GM23338 (cell line): ENCODE data around the gene PSMC4.

Source experiments
- EZH2 ChIP-seq: fragments of 200-600 bp; sonication (generic); IDR thresholded peaks from one replicate; pipeline ENCODE4 v1.8.0; 2017; ENCODE audit warnings: antibody characterized with exemption, mild to moderate bottlenecking, low read depth; ENCODE audit not compliant: unreplicated experiment
- EZH2phosphoT487 ChIP-seq: fragments of 200-600 bp; sonication (generic); IDR thresholded peaks from one replicate; pipeline ENCODE4 v1.8.1; 2018; ENCODE audit warnings: antibody characterized with exemption; ENCODE audit not compliant: unreplicated experiment
- JUNB ChIP-seq: IDR thresholded peaks from one replicate; pipeline ENCODE4 v1.6.1; 2016; ENCODE audit warnings: antibody characterized with exemption; ENCODE audit not compliant: unreplicated experiment
- NANOG ChIP-seq: IDR thresholded peaks from 2 replicates; pipeline ENCODE4 v1.6.1; 2016; ENCODE audit warnings: antibody characterized with exemption, borderline replicate concordance
- POLR2AphosphoS5 ChIP-seq: IDR thresholded peaks from 2 replicates; pipeline ENCODE4 v1.6.1; 2016; ENCODE audit warnings: antibody characterized with exemption, low read depth
- STAT1 ChIP-seq: IDR thresholded peaks from one replicate; pipeline ENCODE4 v1.6.1; 2016; ENCODE audit warnings: antibody characterized with exemption; ENCODE audit not compliant: unreplicated experiment
- ZNF114 ChIP-seq: fragments of 250-450 bp; sonication (Bioruptor Pico); IDR thresholded peaks from 2 replicates; pipeline ENCODE4 v1.5.0; 2020; ENCODE audit warnings: mild to moderate bottlenecking, moderate library complexity
- ZNF331 ChIP-seq: fragments of 250-450 bp; sonication (Bioruptor Pico); IDR thresholded peaks from 2 replicates; pipeline ENCODE4 v1.5.0; 2020; ENCODE audit warnings: low read depth, mild to moderate bottlenecking, moderate library complexity
- TF ChIP-seq, protein P1 (sequence below), 2 experiments: fragments of 200-600 bp in 1 of 2; sonication (generic) in 1 of 2; conservative IDR thresholded peaks; 2 replicates each; pipeline versions ENCODE4 v1.5.1 to v1.6.1; 2016 to 2017; ENCODE audit warnings: antibody characterized with exemption in 2 of 2, low read depth in 2 of 2, mild to moderate bottlenecking in 2 of 2, moderate library complexity in 1 of 2
- TF ChIP-seq, protein P2 (sequence below): IDR thresholded peaks from one replicate; pipeline ENCODE4 v1.6.1; 2018; ENCODE audit warnings: antibody characterized with exemption; ENCODE audit not compliant: unreplicated experiment
- TF ChIP-seq, protein P3 (sequence below): IDR thresholded peaks from 2 replicates; pipeline ENCODE4 v1.6.1; 2016; ENCODE audit warnings: antibody characterized with exemption

DNA sequence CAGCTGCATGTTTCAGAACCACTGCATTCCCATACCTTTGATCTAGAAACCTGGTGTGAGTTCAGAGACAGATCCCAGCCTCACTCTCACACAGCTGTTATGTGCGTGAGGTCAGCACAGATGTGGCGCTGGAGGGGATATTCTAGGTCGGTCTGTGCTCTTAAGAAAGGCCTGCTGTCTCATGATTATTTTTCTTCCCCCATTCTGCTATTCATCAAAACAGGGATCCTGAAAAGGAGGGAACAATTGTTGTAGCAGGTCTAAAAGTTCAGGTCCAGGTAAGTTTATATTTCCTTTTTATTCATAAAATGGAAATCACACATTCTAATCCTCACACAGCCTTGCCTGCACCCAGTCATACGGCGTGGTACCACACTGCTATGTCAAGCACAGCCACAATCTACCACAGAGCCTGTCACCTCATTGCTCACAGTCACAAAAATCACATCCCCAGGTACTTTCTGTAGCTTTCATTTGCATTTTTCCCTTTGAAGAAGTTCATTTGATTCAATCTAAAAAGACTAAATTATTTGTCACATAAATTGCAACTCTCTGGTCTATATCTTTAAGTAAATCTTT, 26.8 kb downstream of the PSMC4 start:
- TF ChIP-seq ZNF331 (CRISPR knock-in tag) (no peak), EZH2 (no peak), STAT1 (no peak), POLR2AphosphoS5 (no peak), EZH2phosphoT487 (no peak), JUNB (no peak), NANOG (no peak), ZNF114 (CRISPR knock-in tag) (no peak)
- TF ChIP-seq, protein P1, sequence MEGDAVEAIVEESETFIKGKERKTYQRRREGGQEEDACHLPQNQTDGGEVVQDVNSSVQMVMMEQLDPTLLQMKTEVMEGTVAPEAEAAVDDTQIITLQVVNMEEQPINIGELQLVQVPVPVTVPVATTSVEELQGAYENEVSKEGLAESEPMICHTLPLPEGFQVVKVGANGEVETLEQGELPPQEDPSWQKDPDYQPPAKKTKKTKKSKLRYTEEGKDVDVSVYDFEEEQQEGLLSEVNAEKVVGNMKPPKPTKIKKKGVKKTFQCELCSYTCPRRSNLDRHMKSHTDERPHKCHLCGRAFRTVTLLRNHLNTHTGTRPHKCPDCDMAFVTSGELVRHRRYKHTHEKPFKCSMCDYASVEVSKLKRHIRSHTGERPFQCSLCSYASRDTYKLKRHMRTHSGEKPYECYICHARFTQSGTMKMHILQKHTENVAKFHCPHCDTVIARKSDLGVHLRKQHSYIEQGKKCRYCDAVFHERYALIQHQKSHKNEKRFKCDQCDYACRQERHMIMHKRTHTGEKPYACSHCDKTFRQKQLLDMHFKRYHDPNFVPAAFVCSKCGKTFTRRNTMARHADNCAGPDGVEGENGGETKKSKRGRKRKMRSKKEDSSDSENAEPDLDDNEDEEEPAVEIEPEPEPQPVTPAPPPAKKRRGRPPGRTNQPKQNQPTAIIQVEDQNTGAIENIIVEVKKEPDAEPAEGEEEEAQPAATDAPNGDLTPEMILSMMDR (conservative IDR thresholded peaks at IDR 0.05; ENCODE audit: low read depth in 2 of 2): no peak
- TF ChIP-seq, protein P2, sequence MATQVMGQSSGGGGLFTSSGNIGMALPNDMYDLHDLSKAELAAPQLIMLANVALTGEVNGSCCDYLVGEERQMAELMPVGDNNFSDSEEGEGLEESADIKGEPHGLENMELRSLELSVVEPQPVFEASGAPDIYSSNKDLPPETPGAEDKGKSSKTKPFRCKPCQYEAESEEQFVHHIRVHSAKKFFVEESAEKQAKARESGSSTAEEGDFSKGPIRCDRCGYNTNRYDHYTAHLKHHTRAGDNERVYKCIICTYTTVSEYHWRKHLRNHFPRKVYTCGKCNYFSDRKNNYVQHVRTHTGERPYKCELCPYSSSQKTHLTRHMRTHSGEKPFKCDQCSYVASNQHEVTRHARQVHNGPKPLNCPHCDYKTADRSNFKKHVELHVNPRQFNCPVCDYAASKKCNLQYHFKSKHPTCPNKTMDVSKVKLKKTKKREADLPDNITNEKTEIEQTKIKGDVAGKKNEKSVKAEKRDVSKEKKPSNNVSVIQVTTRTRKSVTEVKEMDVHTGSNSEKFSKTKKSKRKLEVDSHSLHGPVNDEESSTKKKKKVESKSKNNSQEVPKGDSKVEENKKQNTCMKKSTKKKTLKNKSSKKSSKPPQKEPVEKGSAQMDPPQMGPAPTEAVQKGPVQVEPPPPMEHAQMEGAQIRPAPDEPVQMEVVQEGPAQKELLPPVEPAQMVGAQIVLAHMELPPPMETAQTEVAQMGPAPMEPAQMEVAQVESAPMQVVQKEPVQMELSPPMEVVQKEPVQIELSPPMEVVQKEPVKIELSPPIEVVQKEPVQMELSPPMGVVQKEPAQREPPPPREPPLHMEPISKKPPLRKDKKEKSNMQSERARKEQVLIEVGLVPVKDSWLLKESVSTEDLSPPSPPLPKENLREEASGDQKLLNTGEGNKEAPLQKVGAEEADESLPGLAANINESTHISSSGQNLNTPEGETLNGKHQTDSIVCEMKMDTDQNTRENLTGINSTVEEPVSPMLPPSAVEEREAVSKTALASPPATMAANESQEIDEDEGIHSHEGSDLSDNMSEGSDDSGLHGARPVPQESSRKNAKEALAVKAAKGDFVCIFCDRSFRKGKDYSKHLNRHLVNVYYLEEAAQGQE: no peak
- TF ChIP-seq, protein P3, sequence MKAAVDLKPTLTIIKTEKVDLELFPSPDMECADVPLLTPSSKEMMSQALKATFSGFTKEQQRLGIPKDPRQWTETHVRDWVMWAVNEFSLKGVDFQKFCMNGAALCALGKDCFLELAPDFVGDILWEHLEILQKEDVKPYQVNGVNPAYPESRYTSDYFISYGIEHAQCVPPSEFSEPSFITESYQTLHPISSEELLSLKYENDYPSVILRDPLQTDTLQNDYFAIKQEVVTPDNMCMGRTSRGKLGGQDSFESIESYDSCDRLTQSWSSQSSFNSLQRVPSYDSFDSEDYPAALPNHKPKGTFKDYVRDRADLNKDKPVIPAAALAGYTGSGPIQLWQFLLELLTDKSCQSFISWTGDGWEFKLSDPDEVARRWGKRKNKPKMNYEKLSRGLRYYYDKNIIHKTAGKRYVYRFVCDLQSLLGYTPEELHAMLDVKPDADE: no peak
